GM21528 (cell line): Measurements from ENCODE around the gene SOX12.
"Not testable (repeated sequence)": the region's sequence is repeated elsewhere in the genome, so short reads cannot be mapped to it uniquely, and the experiment has no call there.

Source experiments
- ATAC-seq: cut with Tn5 transposase; IDR thresholded peaks from one replicate; pipeline ENCODE4 v1.9.1; 2021; ENCODE audit warnings: mild to moderate bottlenecking, moderate library complexity; ENCODE audit not compliant: unreplicated experiment, low FRiP score

Gene SOX12

GRCh38 chr20:376750-377149 is 51.4 kb downstream of the SOX12 start:
- ATAC-seq = no peak

- ATAC-seq = not testable (repeated sequence)
These were observed 52.2 kb downstream of the SOX12 start for GRCh38 chr20:377578-377977.

GRCh38 chr20:378961-379336 is 53.6 kb downstream of the SOX12 start:
- no peak for ATAC-seq
